ENCODE results near the gene ITGB7.
"Not testable (repeated sequence)": the region's sequence is repeated elsewhere in the genome, so short reads cannot be mapped to it uniquely, and the experiment has no call there.

ITGB7 gene

DNA sequence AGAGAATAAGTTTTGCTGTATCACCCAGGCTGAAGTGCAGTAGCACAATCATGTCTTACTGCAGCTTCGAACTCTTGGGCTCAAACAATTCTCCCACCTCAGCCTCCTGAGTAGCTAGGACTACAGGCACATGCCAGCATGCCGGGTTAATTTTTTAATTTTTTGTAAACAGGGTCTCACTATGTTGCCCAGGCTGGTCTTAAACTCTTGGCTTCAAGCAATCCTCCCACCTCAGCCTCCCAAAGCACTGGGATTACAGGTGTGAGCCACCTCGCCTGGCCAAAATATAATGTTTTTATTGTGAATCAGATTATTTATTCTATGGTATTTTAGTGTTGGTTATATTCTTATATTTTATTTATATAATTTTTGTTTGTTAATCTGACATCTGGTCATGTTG, 30.3 kb downstream of the ITGB7 start:
- no peak for DNase-seq

DNA sequence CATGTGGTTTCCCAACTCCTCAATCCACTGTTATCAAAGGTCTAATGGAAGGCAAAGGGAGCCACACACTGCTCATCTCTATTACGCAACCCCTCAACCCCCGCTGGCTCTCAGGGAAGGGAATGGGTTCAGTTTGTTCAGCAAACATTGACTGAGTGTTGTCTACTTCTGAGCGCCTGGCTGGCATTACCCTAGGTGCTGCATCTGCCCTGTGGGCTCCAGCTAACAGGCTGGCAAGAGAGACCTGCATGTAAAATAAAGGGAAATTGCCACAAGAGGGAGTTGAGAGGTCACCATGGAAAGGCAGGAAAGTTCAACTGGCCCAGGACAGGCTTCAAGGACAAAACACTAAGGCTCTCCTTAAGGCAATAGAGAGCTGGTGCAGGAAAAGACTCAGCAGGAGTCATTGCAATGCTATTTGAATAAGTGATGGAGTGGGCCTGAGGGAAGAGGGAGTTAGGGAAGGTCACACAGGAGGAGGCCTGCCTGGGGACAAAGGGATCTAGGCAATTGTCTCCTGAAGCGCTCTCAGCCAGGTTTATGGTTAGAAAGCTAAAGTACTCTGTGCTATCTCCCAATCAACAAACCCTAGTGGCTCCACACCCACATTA, 32.1 kb downstream of the ITGB7 start:
- peak; percentile 59 for DNase-seq

GRCh38 chr12:53173085-53173715, 33.9 kb downstream of the ITGB7 start:
- no peak for DNase-seq

GRCh38 chr12:53172352-53172751, 34.7 kb downstream of the ITGB7 start:
- DNase-seq = no peak

DNA sequence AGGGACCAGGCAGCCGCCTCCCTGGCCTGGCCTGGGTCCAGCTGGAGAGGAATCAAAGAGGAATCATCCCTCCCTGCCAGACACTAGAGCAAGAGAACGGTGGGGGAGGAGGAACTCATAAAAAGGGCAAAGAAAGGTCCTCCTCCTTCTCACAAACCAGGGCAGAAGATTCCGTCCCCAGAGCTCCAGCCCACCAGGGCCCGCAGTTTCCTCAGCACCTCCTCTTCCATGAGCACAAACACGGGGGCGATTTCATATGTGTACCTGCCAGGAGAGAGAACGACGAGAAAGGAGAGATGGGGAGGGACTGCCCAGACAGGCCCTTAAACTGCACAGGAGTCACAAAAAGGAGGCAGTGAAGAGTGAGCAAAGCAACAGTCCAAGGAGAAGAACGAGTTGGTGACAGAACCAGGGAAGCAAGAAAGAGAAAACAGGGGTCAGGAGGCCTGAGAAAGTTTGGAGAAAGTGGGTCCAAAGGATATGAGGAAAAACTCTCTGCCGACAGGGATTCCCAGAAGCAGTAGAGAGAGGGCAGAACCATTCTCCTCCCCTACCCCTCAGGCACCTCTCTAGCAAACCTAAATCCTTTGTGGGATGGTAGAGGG, 35.2 kb downstream of the ITGB7 start:
- DNase-seq = no peak

- DNase-seq = no peak
Measured at GRCh38 chr12:53170876-53171724, 36.0 kb downstream of the ITGB7 start.

DNA sequence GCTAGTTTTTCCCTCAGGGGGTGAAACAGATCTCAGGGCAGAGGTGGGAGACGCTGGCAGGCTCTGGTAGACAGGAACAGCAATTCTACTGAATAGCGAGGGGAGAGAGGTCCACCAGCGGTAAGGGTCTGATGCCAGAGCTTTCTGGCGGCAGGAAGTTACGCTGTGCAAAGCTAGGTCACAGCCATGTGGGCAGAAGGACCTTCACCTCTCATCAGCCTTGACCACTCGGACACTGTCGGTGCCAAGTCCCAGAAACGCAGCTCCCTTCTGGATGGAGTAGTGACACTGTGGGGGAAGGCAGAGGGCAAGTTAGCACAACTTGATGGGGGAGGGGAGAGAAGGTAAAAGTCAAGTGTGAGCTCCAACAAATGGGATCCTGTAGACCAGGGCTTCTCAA, 36.8 kb downstream of the ITGB7 start:
- DNase-seq = no peak

DNA sequence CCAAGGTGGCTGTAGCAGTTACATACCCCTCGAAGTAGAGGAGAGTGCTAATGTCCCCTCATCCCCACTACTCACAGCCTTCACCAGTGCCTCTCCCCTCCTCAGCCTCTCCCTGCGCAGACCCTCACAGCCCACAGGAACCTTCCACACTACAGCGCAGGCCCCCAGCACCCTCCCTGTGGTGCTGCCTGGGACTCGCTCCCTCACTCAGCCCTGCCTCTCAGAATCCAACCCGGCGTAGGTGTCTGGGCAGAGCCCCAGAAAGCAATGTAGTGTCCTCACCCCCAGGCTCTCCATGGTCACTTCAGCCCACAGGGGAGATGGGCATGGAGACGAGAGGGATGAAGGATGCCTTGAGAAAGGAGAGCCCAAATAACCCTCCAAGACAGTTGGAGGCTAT, 37.4 kb downstream of the ITGB7 start:
- DNase-seq = no peak

DNA sequence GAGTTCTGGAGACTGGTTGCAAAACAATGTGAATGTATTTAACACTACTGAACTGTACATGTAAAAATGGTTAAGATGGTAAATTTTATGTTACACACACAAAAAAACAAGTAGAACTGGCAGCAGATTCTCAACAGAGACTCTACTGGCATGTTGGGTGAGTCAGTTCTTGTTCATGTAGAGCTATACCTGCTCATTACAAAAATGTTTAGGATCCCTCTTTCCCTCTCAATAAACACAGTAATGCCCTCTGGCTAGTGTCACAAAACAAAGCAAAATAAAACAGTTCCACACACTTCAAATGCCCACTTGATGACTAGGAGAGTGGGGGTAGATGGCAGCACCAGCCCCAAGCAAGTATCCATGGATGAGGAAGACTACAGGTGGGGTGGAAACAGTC, 40.2 kb downstream of the ITGB7 start:
- DNase-seq = no peak

DNA sequence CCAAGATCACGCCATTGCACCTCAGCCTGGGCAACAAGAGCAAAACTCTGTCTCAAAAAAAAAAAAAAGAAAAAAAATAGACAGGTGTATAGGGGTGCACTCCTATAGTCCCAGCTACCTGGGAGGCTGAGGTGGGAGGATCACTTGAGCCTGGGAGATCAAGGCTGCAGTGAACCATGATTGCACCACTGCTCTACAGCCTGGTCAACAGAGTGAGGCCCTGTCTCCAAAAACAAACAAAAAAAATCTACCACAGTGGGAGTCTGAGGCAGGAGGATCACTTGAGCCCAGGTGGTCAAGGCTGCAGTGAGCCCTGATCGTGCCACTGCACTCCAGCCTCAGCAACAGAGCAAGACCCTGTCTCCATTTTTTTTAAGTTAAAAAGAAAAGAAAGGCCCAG, 44.0 kb downstream of the ITGB7 start:
- DNase-seq = not testable (repeated sequence)

- no peak for DNase-seq
Measured at GRCh38 chr12:53161119-53161911, 45.7 kb downstream of the ITGB7 start.

DNA sequence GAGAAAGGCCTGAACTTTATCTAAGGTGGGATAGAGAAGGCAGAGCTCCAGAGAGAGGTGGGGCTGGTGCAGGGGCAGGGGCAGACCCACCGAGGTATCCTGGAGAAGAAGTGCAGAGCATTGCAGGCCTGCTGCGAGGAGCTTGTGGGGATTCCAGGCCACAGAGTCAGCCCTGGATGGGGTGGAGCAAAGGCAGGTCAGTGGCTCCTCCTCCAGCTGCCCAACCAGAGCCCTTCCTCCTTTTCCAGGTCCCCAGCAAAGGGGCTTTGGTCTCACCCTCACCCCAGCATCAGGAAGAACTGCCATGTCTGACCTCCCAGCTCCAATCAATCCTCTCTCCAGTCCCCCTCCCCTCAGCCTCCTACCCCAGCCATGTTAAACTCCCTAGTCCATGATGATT, 46.4 kb downstream of the ITGB7 start:
- no peak for DNase-seq

- no peak for DNase-seq
Measured at GRCh38 chr12:53160000-53160399, 47.1 kb downstream of the ITGB7 start.

GRCh38 chr12:53159195-53159839, 47.7 kb downstream of the ITGB7 start:
- peak; percentile 57 for DNase-seq

DNA sequence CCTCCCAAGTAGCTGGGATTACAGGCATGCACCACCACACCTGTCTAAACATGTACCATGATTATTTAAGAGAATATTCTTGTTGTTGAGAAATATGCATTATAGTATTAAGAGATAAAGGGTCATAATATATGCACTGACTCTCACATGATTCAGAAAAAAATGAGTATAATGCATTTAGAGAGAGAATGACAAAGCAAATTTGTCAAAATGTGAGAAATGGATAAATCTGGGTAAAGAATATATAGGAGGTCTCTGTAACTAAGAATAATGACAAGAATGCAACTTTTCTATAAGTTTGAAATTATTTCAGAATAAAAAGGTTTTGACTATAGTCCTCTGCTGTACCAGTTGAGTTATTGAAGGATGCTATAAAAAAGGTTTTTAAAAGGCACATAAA, 54.7 kb downstream of the ITGB7 start:
- no peak for DNase-seq

GRCh38 chr12:53151039-53151438, 56.0 kb downstream of the ITGB7 start:
- no peak for DNase-seq

GRCh38 chr12:53147653-53148052, 59.4 kb downstream of the ITGB7 start:
- DNase-seq = no peak

DNA sequence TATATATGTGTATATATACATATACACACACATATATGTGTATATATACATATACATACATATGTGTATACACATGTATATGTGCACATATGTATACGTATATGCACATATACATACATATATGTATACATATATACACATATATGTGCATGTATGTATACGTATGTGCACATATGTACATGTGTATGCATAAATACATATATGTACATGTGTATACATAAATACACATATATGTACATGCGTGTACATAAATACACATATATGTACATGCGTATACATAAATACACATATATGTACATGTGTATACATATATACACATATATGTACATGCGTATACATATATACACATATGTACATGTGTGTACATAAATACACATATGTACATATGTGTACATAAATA, 59.9 kb downstream of the ITGB7 start:
- no peak for DNase-seq

DNA sequence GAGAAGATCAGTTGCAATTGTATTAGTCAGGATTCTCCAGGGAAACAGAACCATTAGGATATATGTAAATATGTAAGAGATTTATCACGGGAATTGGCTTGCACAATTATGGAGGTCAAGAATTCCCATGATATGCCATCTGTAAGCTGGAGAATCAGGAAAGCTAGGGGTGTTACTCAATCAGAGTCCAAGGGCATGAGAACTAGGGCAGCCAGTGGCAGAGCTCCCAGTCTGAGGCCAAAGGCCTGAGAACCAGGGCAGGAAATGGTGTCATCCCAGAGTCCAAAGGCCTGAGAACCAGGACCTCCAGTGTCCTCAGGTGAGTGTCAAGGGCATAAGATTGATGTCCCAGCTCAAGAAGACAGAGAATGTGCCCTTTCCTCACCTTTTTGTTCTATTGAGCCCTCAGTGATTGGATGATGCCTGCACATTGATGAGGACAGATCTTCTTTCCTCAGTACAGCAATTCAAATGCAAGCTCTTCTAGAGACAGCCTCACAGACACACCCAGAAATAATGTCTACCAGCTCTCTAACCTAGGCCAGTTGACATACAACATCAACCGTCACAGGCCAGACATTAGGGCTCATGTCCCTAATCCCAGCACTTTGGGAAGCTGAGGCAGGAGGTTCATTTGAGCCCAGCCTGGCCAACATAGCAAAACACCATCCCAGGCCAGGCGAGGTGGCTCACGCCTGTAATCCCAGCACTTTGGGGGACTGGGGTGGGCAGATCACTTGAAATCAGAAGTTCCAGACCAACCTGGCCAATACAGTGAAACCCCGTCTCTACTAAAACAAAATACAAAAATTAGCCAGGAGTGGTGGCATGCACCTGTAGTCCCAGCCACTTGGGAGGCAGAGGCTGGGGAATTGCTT, 61.4 kb downstream of the ITGB7 start:
- no peak for DNase-seq

DNA sequence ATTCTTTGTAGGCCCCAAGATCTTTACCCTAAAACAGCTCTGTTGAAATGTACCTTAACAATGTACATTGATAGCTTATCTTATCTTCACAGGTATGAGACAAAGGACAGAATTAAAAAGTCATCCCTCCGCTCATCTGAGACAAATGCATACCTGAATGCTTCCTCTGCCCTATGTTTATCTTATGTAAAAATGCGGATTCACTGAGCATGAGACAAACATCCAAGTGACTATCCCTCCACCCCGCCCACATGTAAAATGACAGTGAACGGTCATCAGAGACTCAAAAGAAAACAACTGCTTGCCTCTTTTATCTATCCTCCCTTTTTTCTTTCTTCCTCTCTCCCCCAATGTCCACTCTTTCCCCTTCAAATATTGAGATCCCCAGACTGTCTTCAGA, 63.7 kb downstream of the ITGB7 start:
- no peak for DNase-seq

Measured in GF-D8 (cell line).